Neural progenitor cell (in vitro differentiated cells): Measurements from ENCODE around the gene RYR1. TPM values are rescaled to one million over a fixed set of nuclear protein-coding genes. Genes with fewer than 3 reads are reported as not detected.

ENCODE experiments used
- DNase-seq: peaks from one replicate; pipeline ENCODE4 v3.0.0-alpha.2; 2016; ENCODE audit warnings: low spot score
- H2AFZ ChIP-seq: fragments of 200-600 bp; sonication (generic); replicated peaks from 2 replicates; pipeline ENCODE4 v1.6.1; 2016; ENCODE audit warnings: antibody characterized with exemption
- H3F3A ChIP-seq: fragments of 200-600 bp; sonication (generic); 2 replicates; pipeline ENCODE4 v1.6.1; 2016; ENCODE audit warnings: antibody characterized with exemption, low read depth
- H3K27ac ChIP-seq: fragments of 200-600 bp; sonication (generic); 2 replicates; pipeline ENCODE4 v1.5.1; 2016; ENCODE audit warnings: mild to moderate bottlenecking
- H3K27me3 ChIP-seq: fragments of 200-600 bp; sonication (generic); 2 replicates; pipeline ENCODE4 v1.6.1; 2016; ENCODE audit warnings: mild to moderate bottlenecking, moderate library complexity
- H3K36me3 ChIP-seq: fragments of 200-600 bp; sonication (generic); 2 replicates; pipeline ENCODE4 v1.5.1; 2016
- H3K4me1 ChIP-seq: fragments of 200-600 bp; sonication (generic); 2 replicates; pipeline ENCODE4 v1.6.1; 2016; ENCODE audit warnings: mixed run types
- H3K4me2 ChIP-seq: fragments of 200-600 bp; sonication (generic); 2 replicates; pipeline ENCODE4 v1.6.1; 2016
- H3K4me3 ChIP-seq: fragments of 200-600 bp; sonication (generic); 2 replicates; pipeline ENCODE4 v1.5.1; 2016
- H3K79me2 ChIP-seq: fragments of 200-600 bp; sonication (generic); 2 replicates; pipeline ENCODE4 v1.6.1; 2016; ENCODE audit warnings: low read depth
- H3K9ac ChIP-seq: fragments of 200-600 bp; sonication (generic); 2 replicates; pipeline ENCODE4 v1.6.1; 2016
- H3K9me3 ChIP-seq: fragments of 200-600 bp; sonication (generic); 2 replicates; pipeline ENCODE4 v1.5.1; 2016; ENCODE audit warnings: low read depth
- H4K20me1 ChIP-seq: fragments of 200-600 bp; sonication (generic); 2 replicates; pipeline ENCODE4 v1.6.1; 2016; ENCODE audit warnings: low read depth
- H3K27ac Mint-ChIP-seq: 3 replicates; pipeline ENCODE4 v1.8.0; 2021; ENCODE audit warnings: mixed read lengths
- H3K27me3 Mint-ChIP-seq: 2 replicates; pipeline ENCODE4 v1.8.0; 2022; ENCODE audit warnings: low read depth, mild to moderate bottlenecking, inconsistent platforms, moderate library complexity, mixed read lengths; ENCODE audit not compliant: insufficient read depth
- H3K36me3 Mint-ChIP-seq: 3 replicates; pipeline ENCODE4 v1.8.0; 2021; ENCODE audit warnings: mixed read lengths
- H3K4me1 Mint-ChIP-seq: 3 replicates; pipeline ENCODE4 v1.8.0; 2021; ENCODE audit warnings: mixed read lengths
- H3K4me3 Mint-ChIP-seq: 3 replicates; pipeline ENCODE4 v1.8.0; 2021; ENCODE audit warnings: mild to moderate bottlenecking, moderate library complexity, mixed read lengths
- H3K9me3 Mint-ChIP-seq: 3 replicates; pipeline ENCODE4 v1.8.0; 2020; ENCODE audit warnings: mixed read lengths
- CTCF ChIP-seq: fragments of 200-600 bp; sonication (generic); IDR thresholded peaks from 2 replicates; pipeline ENCODE4 v1.5.1; 2017; ENCODE audit warnings: antibody characterized with exemption, mild to moderate bottlenecking
- EZH2 ChIP-seq: fragments of 200-600 bp; sonication (generic); IDR thresholded peaks from 2 replicates; pipeline ENCODE4 v1.6.1; 2017; ENCODE audit warnings: antibody characterized with exemption, mild to moderate bottlenecking, moderate library complexity
- EZH2phosphoT487 ChIP-seq: fragments of 200-600 bp; sonication (generic); IDR thresholded peaks from 2 replicates; pipeline ENCODE4 v1.6.1; 2017; ENCODE audit warnings: antibody characterized with exemption
- total RNA-seq: library from RNA; depleted of rRNA; stranded (reverse); fragments of >200 nt; gene quantifications from 2 replicates; pipeline ENCODE4 v1.2.3, GENCODE V29; 2015; ENCODE audit warnings: low replicate concordance

The RYR1 gene
- total RNA-seq, 1 donor from 2014 or later = 0.60 TPM

DNA sequence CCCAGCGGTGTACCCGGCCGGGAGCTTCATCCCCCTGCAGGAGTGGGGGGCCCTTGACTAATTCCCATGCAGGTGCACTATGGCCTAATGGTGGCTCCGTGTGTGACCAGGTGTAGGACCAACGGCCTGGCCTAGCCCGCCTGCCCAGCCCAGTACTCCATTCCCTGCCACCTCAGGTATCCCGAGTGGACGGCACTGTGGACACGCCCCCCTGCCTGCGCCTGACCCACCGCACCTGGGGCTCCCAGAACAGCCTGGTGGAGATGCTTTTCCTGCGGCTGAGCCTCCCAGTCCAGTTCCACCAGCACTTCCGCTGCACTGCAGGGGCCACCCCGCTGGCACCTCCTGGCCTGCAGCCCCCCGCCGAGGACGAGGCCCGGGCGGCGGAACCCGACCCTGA lies 39.7 kb downstream of the RYR1 start:
- TF ChIP-seq EZH2phosphoT487 (no peak), EZH2 (no peak)
- peaks cover 11% of the 10 kb centered on the region for H3K4me1 Mint-ChIP-seq
- no peak overlapping the region for H3K4me2 ChIP-seq
- no peaks in the 10 kb centered on the region for H3K9me3 Mint-ChIP-seq
- H3K4me1 ChIP-seq = no peaks in the 10 kb centered on the region
- no peaks in the 10 kb centered on the region for H4K20me1 ChIP-seq
- no peak overlapping the region for H2AFZ ChIP-seq
- H3F3A ChIP-seq = no peaks in the 10 kb centered on the region
- no peaks in the 10 kb centered on the region for H3K36me3 Mint-ChIP-seq
- no peak overlapping the region for H3K27ac Mint-ChIP-seq
- H3K4me3 Mint-ChIP-seq = no peak overlapping the region
- no peak overlapping the region for H3K9ac ChIP-seq
- H3K4me3 ChIP-seq = no peak overlapping the region
- no peaks in the 10 kb centered on the region for H3K79me2 ChIP-seq
- no peaks in the 10 kb centered on the region for H3K9me3 ChIP-seq
- peaks cover 3% of the 10 kb centered on the region for H3K27me3 Mint-ChIP-seq
- H3K27ac ChIP-seq = no peak overlapping the region
- no peak for DNase-seq
- no peaks in the 10 kb centered on the region for H3K36me3 ChIP-seq
- no peaks in the 10 kb centered on the region for H3K27me3 ChIP-seq

DNA sequence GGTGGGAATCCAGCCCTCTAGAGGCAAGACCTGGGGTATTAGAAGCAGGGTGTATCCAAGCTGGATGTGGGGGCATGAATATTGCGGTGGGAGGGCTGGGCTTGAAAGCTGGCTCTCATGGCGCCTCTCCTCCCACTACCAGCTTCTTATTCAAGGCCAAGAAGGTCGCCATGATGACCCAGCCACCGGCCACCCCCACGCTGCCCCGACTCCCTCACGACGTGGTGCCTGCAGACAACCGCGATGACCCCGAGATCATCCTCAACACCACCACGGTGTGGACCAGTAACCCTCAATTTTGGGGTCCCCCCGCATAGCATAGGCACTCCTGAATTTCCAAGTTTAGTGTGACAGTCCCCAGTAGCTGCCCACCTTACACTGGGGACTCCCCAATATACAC lies 41.7 kb downstream of the RYR1 start:
- no peaks in the 10 kb centered on the region for H3K36me3 Mint-ChIP-seq
- H3K27ac Mint-ChIP-seq = no peak overlapping the region
- no peaks in the 10 kb centered on the region for H3K79me2 ChIP-seq
- H3K4me1 Mint-ChIP-seq = peaks cover 13% of the 10 kb centered on the region
- H2AFZ ChIP-seq = no peak overlapping the region
- no peak overlapping the region for H3K27ac ChIP-seq
- H4K20me1 ChIP-seq = no peaks in the 10 kb centered on the region
- no peak overlapping the region for H3K9ac ChIP-seq
- H3F3A ChIP-seq = no peaks in the 10 kb centered on the region
- DNase-seq = no peak
- no peaks in the 10 kb centered on the region for H3K9me3 Mint-ChIP-seq
- no peaks in the 10 kb centered on the region for H3K4me1 ChIP-seq
- no peaks in the 10 kb centered on the region for H3K36me3 ChIP-seq
- TF ChIP-seq EZH2phosphoT487 = no peak
- no peak for TF ChIP-seq EZH2
- no peak for TF ChIP-seq CTCF
- no peak overlapping the region for H3K4me3 ChIP-seq
- no peak overlapping the region for H3K4me2 ChIP-seq
- H3K27me3 Mint-ChIP-seq = peaks cover 3% of the 10 kb centered on the region
- no peaks in the 10 kb centered on the region for H3K27me3 ChIP-seq
- no peak overlapping the region for H3K4me3 Mint-ChIP-seq
- no peaks in the 10 kb centered on the region for H3K9me3 ChIP-seq

DNA sequence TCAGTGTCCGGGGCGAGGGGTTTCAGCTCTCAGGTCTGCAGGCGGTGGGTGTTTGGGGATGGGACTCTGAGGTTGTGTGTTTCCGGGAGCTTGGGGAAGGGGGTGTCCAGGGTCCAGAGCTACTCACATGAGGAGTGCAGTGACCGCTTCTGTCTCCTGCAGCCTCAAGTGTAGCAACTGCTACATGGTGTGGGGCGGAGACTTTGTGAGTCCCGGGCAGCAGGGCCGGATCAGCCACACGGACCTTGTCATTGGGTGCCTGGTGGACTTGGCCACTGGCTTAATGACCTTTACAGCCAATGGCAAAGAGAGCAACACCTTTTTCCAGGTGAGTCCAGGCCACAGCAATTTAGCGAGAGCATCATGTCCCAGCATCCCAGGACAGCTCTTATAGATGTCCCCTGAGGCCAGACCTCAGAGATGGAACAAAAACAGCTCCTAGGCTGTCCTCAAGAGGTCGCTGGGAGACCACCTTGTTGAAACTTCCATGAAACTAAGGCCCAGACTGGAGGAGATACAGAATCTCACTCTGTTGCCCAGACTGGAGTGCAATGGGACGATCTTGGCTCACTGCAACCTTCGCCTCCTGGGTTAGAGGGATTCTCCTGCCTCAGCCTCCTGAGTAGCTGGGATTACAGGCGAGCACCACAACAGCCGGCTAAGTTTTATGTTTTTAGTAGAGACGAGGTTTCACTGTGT lies 44.9 kb downstream of the RYR1 start:
- no peak overlapping the region for H3K27ac Mint-ChIP-seq

More for the DNA sequence above, 44.9 kb downstream of the RYR1 start:
- H3K9ac ChIP-seq = no peak overlapping the region
- Mint-ChIP-seq H3K36me3 (no peaks in the 10 kb centered on the region), H3K4me3 (no peak overlapping the region), H3K4me1 (peaks cover 5% of the 10 kb centered on the region), H3K27me3 (peaks cover 3% of the 10 kb centered on the region), H3K9me3 (no peaks in the 10 kb centered on the region)
- no peaks in the 10 kb centered on the region for H3K36me3 ChIP-seq
- no peaks in the 10 kb centered on the region for H3K4me1 ChIP-seq
- H3F3A ChIP-seq = no peaks in the 10 kb centered on the region
- no peak overlapping the region for H3K4me3 ChIP-seq
- H3K79me2 ChIP-seq = no peaks in the 10 kb centered on the region
- no peak overlapping the region for H3K27ac ChIP-seq
- H2AFZ ChIP-seq = no peak overlapping the region
- H3K4me2 ChIP-seq = no peak overlapping the region
- H4K20me1 ChIP-seq = no peaks in the 10 kb centered on the region
- no peaks in the 10 kb centered on the region for H3K9me3 ChIP-seq
- no peaks in the 10 kb centered on the region for H3K27me3 ChIP-seq
- TF ChIP-seq EZH2 (no peak), CTCF (peak; percentile 56), EZH2phosphoT487 (no peak)
- peak; percentile 65 for DNase-seq
